ENCODE results near the gene RNF14.
A peak's percentile ranks its signal among the peaks of the same experiment; 100 is the strongest.

RNF14 gene

DNA sequence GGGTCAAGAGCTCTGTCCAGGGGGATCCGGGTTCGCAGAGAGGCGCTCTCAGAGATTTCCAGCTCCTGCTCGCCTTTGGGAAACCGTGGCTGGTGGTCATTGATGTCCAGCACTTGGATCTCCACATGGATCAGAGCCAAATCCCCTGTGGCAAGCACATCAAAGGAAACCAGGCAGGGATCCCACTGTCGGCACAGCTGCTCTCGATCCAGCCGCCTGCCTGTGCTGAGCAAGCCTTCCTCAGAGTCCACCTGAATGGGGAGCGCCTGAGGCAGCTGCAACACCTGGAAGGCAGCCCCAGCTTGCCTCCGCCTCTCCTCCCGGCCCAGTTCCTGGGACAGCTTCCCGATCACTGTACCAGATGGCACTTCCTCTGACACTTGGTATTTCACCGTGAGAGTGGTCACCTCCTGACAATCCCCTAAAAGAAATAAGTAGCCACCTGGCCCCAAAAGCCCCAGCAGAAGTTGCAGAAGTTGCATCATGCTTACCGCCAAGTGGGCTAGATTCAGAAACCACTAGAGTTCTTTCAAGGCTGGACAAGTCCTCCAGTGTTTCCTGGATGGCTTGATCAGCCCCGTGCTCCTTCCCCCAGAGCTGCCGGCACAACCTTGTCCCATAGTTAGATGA, 11.4 kb upstream of the RNF14 start:
- TF ChIP-seq, protein P1, sequence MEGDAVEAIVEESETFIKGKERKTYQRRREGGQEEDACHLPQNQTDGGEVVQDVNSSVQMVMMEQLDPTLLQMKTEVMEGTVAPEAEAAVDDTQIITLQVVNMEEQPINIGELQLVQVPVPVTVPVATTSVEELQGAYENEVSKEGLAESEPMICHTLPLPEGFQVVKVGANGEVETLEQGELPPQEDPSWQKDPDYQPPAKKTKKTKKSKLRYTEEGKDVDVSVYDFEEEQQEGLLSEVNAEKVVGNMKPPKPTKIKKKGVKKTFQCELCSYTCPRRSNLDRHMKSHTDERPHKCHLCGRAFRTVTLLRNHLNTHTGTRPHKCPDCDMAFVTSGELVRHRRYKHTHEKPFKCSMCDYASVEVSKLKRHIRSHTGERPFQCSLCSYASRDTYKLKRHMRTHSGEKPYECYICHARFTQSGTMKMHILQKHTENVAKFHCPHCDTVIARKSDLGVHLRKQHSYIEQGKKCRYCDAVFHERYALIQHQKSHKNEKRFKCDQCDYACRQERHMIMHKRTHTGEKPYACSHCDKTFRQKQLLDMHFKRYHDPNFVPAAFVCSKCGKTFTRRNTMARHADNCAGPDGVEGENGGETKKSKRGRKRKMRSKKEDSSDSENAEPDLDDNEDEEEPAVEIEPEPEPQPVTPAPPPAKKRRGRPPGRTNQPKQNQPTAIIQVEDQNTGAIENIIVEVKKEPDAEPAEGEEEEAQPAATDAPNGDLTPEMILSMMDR (IDR thresholded peaks at IDR 0.05; ENCODE audit: low read length, missing control alignments) = no peak
- no peak overlapping the region for H3K4me3 ChIP-seq (replicated peaks; ENCODE audit: low read depth, low read length)
- no peak for DNase-seq (ENCODE audit: low read depth)

DNA sequence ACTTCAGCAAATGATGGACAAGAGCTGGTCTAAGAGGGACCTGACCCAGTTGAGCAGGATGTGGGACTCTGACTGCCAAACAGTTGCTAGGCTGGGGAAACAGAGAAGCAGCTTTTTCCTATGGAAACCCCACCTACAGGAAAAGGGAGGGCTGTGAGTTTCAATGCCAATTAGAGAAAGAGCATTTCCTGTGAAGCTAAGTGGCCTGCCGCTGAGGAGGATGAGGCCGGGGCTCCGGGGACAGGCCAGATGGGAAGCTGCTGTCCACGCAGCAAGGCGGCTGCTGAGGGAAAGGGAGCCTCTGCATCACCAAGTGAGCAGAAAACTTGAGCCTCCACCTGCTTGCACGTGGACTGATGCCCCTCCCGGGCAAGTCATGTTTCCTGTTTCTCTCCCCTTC, 10.8 kb upstream of the RNF14 start, which contains the start of gene PCDH12:
Gene PCDH12 (minus strand): TSS at position 90 of the 400 bp plus-strand sequence. CDS start 351 bp downstream, outside the sequence.
- TF ChIP-seq, protein P1 (IDR thresholded peaks at IDR 0.05; ENCODE audit: low read length, missing control alignments) = no peak
- DNase-seq (ENCODE audit: low read depth) = peak; percentile 78
- peak within 1 kb of the TSS; percentile 17 for H3K4me3 ChIP-seq (replicated peaks; ENCODE audit: low read depth, low read length)

DNA sequence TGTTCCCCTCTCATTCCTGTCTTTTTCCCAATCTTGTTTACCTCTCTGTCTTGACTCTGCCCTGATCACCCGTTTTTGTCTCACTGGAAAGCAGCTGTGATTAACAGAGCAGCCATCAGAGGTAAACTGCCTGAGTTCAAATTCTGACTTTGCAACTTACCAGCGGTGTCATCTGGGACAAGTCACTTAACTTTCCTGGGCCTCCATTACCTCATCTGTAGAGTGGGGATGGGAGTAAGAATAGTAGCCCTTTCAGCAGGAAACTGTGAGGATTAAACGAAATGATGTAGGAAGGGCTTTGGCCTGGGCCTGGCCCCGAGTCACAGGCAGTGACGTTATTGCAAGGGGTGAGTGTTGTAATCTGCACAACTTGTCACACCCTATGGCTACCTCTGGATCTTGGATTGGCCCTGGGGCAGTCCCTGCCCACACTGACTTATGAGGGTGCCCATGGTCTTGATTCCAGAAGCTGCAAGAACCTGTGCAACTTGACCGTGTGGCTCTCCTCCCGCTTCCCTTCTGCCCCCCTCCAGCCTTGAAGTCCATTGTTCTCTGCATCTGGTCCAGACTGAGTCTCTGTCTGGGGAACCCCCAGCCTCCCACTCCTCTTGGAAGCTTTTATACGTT, 10.2 kb upstream of the RNF14 start:
- peak; percentile 74 for DNase-seq (ENCODE audit: low read depth)
- TF ChIP-seq, protein P1 (IDR thresholded peaks at IDR 0.05; ENCODE audit: low read length, missing control alignments) = no peak
- H3K4me3 ChIP-seq (replicated peaks; ENCODE audit: low read depth, low read length) = peak overlapping the region; percentile 17

DNA sequence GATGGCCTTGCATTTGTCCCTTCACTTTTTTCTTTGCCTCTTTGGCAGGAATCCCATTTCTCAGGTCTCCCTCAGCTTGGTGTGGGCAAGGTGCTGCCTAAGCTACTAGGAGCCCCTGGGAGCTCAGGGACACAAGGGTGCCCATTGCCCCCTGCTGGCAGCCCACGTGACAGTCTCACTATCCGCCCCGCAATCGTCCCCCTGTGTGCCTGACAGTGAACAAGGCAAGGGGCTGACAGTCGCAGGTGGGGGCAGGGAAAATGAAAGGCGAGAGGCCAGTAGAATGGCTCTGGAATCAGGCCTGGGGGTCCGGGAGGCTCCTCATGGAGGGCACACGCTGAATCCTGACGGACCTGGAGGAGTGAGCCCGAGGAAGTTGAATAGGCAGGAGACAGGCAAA, 8.9 kb upstream of the RNF14 start:
- TF ChIP-seq, protein P1 (IDR thresholded peaks at IDR 0.05; ENCODE audit: low read length, missing control alignments) = peak; percentile 26
- H3K4me3 ChIP-seq (replicated peaks; ENCODE audit: low read depth, low read length) = no peak overlapping the region
- DNase-seq (ENCODE audit: low read depth) = no peak

DNA sequence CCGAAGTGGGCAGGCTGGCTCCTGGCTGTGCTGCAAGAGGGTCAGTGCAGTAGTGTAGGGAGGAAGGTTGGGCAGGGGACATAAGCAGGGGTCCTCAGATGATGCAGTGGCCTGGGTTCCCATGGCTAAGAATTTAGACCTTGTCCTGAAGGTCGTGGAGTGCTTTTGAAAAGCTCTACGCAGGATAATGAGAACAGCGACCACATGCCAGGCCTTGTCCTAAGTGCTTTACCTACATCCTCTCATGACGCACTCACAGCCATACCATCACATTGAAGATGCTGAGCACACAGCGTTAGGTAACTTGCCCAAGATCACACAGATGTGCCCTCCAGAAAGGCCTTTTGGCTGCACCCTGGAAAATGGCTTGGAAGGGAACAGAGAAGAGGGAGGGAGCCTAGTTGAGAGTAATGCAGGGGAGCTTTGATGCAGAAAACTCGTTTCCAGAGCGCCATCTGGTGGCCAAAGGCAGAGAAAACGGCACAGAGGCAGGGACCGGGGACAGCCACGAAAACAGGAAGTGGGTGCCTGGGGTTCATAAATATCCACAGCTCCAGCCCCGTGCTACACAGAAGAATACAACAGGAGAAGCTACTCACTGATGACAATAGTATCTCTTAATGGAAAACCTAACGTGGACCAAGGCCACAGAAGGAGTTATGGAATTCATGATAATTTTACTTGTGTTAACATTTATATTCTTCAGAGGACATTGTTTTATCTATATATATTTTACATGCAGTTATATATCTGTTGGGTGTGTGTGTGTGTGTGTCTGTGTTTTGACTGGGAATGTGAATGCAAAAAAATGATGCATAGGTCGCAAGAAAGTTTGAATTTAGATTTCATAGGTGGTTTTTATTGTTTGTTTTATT, 8.2 kb upstream of the RNF14 start:
- peak; percentile 85 for DNase-seq (ENCODE audit: low read depth)
- H3K4me3 ChIP-seq (replicated peaks; ENCODE audit: low read depth, low read length) = no peak overlapping the region
- TF ChIP-seq, protein P1 (IDR thresholded peaks at IDR 0.05; ENCODE audit: low read length, missing control alignments) = peak; percentile 88

DNA sequence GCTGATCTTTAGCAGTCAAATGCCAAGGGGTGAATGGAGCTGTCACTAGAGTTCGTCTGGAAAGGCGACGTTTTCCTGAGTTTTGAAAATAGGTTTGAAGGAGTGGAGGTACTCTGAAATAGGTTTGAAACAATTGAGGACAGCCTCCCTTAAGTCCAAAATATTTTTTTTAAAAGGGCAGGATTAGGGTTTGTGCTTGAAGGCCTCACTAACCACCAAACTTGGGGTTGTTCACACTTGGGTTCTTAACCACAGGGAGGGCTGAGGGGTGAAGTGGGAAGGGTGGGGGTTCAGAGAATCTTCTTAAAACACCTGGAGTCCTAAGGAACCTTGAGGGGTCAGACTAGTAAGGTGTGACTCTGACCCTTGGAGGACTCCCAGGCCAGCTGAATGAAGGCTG, 7.4 kb upstream of the RNF14 start:
- no peak overlapping the region for H3K4me3 ChIP-seq (replicated peaks; ENCODE audit: low read depth, low read length)

More for the DNA sequence above, 7.4 kb upstream of the RNF14 start:
- DNase-seq (ENCODE audit: low read depth) = no peak
- TF ChIP-seq, protein P1 (IDR thresholded peaks at IDR 0.05; ENCODE audit: low read length, missing control alignments) = no peak

Data from fibroblast of pulmonary artery (primary cell).